Measurements from ENCODE around the gene GPR137B. TPM values are rescaled to one million over a fixed set of nuclear protein-coding genes. Genes with fewer than 3 reads are reported as not detected.

Gene GPR137B
- total and polyA plus RNA-seq, 2 of the 8 experiments (the other 6 are each of a cell fraction or from before 2014, with no cell fraction given): 6.9 to 7.7 TPM

DNA sequence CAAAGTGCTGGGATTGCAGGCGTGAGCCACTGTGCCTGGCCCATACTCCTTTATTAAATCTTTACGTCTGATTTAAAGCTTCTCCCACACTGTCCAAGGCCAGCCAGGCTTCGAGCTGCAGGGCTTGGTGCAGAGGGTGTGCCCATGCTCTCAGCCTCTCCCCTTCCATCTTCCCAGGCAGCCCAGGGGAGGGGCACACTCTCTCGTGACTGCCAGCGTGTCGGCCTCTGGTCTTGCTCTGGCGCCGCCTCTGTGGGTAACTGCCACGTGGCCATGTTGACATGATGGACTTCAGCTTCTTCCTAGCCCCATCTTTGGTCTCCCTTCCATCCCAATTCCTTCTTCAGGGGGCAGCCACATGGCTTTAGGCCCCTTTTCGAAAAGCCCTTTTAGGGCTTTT, 4.7 kb downstream of the GPR137B start (continued):
- TF ChIP-seq CHD7 (IDR thresholded peaks at IDR 0.05; ENCODE audit: insufficient replicate concordance, low read length) (no peak), POU5F1 (IDR thresholded peaks at IDR 0.05; ENCODE audit: low read depth, low read length) (no peak), KDM4A (IDR thresholded peaks at IDR 0.05; ENCODE audit: low read depth, low read length, severe bottlenecking) (no peak), KDM1A (IDR thresholded peaks at IDR 0.05; ENCODE audit: borderline replicate concordance, low read length) (no peak), CHD1 (IDR thresholded peaks at IDR 0.05; ENCODE audit: low read depth, low read length) (no peak), TCF12 (IDR thresholded peaks at IDR 0.05; ENCODE audit: low read depth, low read length) (no peak)
